Kidney epithelial cell (primary cell): ENCODE data around the gene CRTAC1. TPM values are rescaled to one million over a fixed set of nuclear protein-coding genes. Genes with fewer than 3 reads are reported as not detected.

Source experiments
- DNase-seq: peaks from one replicate; pipeline ENCODE4 v3.0.0-alpha.2; 2010; ENCODE audit warnings: low read depth
- H3K27me3 ChIP-seq: 2 replicates; pipeline ENCODE4 v1.6.0; 2011; ENCODE audit warnings: low read length; ENCODE audit not compliant: control insufficient read depth, insufficient read depth
- H3K36me3 ChIP-seq: 2 replicates; pipeline ENCODE4 v1.5.1; 2011; ENCODE audit warnings: low read length; ENCODE audit not compliant: control insufficient read depth, insufficient read depth
- H3K4me3 ChIP-seq: 2 replicates; pipeline ENCODE4 v1.5.1; 2011; ENCODE audit warnings: low read depth, mild to moderate bottlenecking, control low read depth, low read length
- CTCF ChIP-seq: IDR thresholded peaks from 2 replicates; pipeline ENCODE4 v1.5.1; 2011; ENCODE audit warnings: mild to moderate bottlenecking, moderate library complexity, low read length, control low read depth, inconsistent platforms; ENCODE audit not compliant: insufficient read depth, poor library complexity, severe bottlenecking
- total RNA-seq: library from RNA; depleted of rRNA; stranded (reverse); fragments of >200 nt; gene quantifications from 2 replicates; pipeline ENCODE4 v1.2.3, GENCODE V29; 2015

CRTAC1 gene, protein sequence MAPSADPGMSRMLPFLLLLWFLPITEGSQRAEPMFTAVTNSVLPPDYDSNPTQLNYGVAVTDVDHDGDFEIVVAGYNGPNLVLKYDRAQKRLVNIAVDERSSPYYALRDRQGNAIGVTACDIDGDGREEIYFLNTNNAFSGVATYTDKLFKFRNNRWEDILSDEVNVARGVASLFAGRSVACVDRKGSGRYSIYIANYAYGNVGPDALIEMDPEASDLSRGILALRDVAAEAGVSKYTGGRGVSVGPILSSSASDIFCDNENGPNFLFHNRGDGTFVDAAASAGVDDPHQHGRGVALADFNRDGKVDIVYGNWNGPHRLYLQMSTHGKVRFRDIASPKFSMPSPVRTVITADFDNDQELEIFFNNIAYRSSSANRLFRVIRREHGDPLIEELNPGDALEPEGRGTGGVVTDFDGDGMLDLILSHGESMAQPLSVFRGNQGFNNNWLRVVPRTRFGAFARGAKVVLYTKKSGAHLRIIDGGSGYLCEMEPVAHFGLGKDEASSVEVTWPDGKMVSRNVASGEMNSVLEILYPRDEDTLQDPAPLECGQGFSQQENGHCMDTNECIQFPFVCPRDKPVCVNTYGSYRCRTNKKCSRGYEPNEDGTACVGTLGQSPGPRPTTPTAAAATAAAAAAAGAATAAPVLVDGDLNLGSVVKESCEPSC
- total RNA-seq = 3.2 and 3.3 TPM in 2 replicates

GRCh38 chr10:98030093-98030821, at the start of gene CRTAC1:
CRTAC1 (minus strand) TSS chr10:98030621; CDS start chr10:98030472, 149 bp downstream.
- TF ChIP-seq CTCF = no peak
- Histone ChIP-seq H3K36me3 (no peaks in the 10 kb centered on the region), H3K27me3 (peaks cover 52% of the 10 kb centered on the region), H3K4me3 (peak within 1 kb of the TSS; percentile 10)
- no peak for DNase-seq

- H3K36me3 ChIP-seq = no peaks in the 10 kb centered on the region
- no peak overlapping the region for H3K4me3 ChIP-seq
- no peak for DNase-seq
- no peak for TF ChIP-seq CTCF
- H3K27me3 ChIP-seq = peaks cover 8% of the 10 kb centered on the region
Measured at GRCh38 chr10:98078774-98079173, 48.4 kb upstream of the CRTAC1 start.

GRCh38 chr10:98077223-98077622, 46.8 kb upstream of the CRTAC1 start:
- Histone ChIP-seq H3K4me3 (no peak overlapping the region), H3K36me3 (no peaks in the 10 kb centered on the region), H3K27me3 (peaks cover 8% of the 10 kb centered on the region)
- no peak for TF ChIP-seq CTCF
- DNase-seq = no peak

DNA sequence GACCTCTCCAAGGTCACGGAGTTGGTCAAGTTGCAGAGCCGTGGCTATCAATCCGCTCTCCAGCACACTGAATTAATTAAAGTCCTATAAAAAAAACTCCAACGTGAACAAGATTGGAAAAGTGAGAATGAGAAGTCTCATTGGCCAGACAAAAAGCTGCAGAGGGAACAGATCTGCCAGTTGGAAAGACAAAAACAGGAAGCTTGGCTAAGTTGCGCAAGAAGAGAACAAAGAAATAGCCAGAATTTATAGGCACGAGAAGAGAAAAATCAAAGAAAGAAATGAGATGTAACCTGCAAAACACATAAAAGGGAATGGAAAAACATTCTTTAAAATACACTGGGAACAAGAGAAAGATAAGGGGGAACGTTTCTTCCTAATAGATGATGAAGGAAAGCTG, 45.7 kb upstream of the CRTAC1 start:
- H3K27me3 ChIP-seq = peaks cover 5% of the 10 kb centered on the region
- H3K4me3 ChIP-seq = no peak overlapping the region
- no peak for TF ChIP-seq CTCF

DNA sequence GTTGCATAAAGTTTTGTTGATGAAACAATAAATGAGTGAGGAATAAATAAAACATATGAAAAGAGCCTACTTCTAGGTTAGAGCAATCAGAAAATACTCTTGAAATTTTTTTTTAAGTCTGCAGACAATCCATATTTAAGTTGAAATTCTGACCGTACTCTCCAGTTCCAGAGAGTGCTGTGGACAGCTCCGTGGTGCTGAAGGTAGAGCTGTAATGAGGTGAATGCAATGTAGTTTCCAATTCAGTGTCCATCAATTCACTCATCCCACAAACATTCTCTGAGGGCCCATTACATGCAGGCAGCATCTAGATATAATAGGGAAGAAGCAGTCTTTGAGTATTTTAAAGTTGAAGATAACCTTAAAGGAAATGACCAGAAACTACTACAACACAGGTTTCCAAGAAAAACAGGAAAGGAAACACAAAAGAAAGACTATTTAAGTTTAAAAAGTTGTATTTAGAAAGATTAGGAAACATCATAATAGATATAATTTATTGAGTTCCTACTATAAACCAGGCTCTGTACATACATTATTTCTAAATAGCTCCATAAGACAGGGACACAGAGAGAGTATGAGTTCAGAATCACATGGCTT, 44.0 kb upstream of the CRTAC1 start:
- H3K36me3 ChIP-seq = no peaks in the 10 kb centered on the region
- DNase-seq = no peak
- no peak for TF ChIP-seq CTCF
- H3K27me3 ChIP-seq = no peaks in the 10 kb centered on the region
- no peak overlapping the region for H3K4me3 ChIP-seq

More for the DNA sequence above, 45.7 kb upstream of the CRTAC1 start:
- no peak for DNase-seq
- H3K36me3 ChIP-seq = no peaks in the 10 kb centered on the region
